ENCODE results near the gene ABHD14A. TPM values are rescaled to one million over a fixed set of nuclear protein-coding genes. Genes with fewer than 3 reads are reported as not detected.

ABHD14A gene
- total and polyA plus RNA-seq, 2 of the 13 experiments (the other 11 are each of a cell fraction or from before 2014, with no cell fraction given), result 29.5 to 46.9 TPM

GRCh38 chr3:51941798-51942602 lies 32.9 kb upstream of the ABHD14A start, which contains the start of the genes PARP3 and RRP9 (continued):
- TF ChIP-seq THRA (CRISPR knock-in tag; IDR thresholded peaks at IDR 0.05; ENCODE audit: borderline replicate concordance) (peak; percentile 71), ZNF264 (CRISPR knock-in tag; IDR thresholded peaks at IDR 0.05) (peak; percentile 84; the same call in 1 of the 2 replicates), E2F5 (CRISPR knock-in tag; conservative IDR thresholded peaks at IDR 0.05) (no peak), RERE (CRISPR knock-in tag; IDR thresholded peaks at IDR 0.05; ENCODE audit: low read depth) (no peak), MXI1 (IDR thresholded peaks at IDR 0.05; ENCODE audit: borderline replicate concordance, low read depth, low read length) (peak; percentile 100), ZNF275 (CRISPR knock-in tag; IDR thresholded peaks at IDR 0.05; ENCODE audit: borderline replicate concordance) (peak; percentile 51; the same call in 1 of the 2 replicates), SNAPC5 (CRISPR knock-in tag; IDR thresholded peaks at IDR 0.05; ENCODE audit: borderline replicate concordance) (no peak), ZNF160 (CRISPR knock-in tag; IDR thresholded peaks at IDR 0.05) (peak; percentile 35; the same call in 1 of the 2 replicates), CCAR2 (optimal IDR thresholded peaks at IDR 0.05; ENCODE audit: low read depth, low read length) (no peak)
- TF ChIP-seq, protein P1, sequence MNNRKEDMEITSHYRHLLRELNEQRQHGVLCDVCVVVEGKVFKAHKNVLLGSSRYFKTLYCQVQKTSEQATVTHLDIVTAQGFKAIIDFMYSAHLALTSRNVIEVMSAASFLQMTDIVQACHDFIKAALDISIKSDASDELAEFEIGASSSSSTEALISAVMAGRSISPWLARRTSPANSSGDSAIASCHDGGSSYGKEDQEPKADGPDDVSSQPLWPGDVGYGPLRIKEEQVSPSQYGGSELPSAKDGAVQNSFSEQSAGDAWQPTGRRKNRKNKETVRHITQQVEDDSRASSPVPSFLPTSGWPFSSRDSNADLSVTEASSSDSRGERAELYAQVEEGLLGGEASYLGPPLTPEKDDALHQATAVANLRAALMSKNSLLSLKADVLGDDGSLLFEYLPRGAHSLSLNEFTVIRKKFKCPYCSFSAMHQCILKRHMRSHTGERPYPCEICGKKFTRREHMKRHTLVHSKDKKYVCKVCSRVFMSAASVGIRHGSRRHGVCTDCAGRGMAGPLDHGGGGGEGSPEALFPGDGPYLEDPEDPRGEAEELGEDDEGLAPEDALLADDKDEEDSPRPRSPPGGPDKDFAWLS (CRISPR knock-in tag; IDR thresholded peaks at IDR 0.05; ENCODE audit: borderline replicate concordance), result peak; percentile 76; the same call in 1 of the 2 replicates
- TF ChIP-seq, protein P2, sequence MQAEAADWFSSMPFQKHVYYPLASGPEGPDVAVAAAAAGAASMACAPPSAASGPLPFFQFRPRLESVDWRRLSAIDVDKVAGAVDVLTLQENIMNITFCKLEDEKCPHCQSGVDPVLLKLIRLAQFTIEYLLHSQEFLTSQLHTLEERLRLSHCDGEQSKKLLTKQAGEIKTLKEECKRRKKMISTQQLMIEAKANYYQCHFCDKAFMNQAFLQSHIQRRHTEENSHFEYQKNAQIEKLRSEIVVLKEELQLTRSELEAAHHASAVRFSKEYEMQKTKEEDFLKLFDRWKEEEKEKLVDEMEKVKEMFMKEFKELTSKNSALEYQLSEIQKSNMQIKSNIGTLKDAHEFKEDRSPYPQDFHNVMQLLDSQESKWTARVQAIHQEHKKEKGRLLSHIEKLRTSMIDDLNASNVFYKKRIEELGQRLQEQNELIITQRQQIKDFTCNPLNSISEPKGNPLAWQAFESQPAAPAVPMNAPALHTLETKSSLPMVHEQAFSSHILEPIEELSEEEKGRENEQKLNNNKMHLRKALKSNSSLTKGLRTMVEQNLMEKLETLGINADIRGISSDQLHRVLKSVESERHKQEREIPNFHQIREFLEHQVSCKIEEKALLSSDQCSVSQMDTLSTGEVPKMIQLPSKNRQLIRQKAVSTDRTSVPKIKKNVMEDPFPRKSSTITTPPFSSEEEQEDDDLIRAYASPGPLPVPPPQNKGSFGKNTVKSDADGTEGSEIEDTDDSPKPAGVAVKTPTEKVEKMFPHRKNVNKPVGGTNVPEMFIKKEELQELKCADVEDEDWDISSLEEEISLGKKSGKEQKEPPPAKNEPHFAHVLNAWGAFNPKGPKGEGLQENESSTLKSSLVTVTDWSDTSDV (CRISPR knock-in tag; IDR thresholded peaks at IDR 0.05), result no peak

Measured in HepG2 (cell line).